Neural cell (in vitro differentiated cells): ENCODE data around the gene PNLIPRP3.

Source experiments
- EZH2 ChIP-seq: fragments of 200-600, 300-800 bp; shearing (Covaris generic), sonication (generic); IDR thresholded peaks from 2 replicates; pipeline ENCODE4 v1.6.1; 2014; ENCODE audit warnings: antibody characterized with exemption, low read length, borderline replicate concordance, mild to moderate bottlenecking; ENCODE audit not compliant: insufficient read depth, poor library complexity, severe bottlenecking
- MXI1 ChIP-seq: fragments of 450-650 bp; conservative IDR thresholded peaks from 2 replicates; pipeline ENCODE4 v1.6.1; 2014; ENCODE audit warnings: antibody characterized with exemption, mild to moderate bottlenecking; ENCODE audit not compliant: poor library complexity, severe bottlenecking
- POLR2AphosphoS5 ChIP-seq: IDR thresholded peaks from 2 replicates; pipeline ENCODE4 v1.6.1; 2012
- TF ChIP-seq, protein P1 (sequence below): fragments of 450-650 bp; IDR thresholded peaks from 2 replicates; pipeline ENCODE4 v1.5.1; 2014; ENCODE audit warnings: antibody characterized with exemption, mild to moderate bottlenecking, moderate library complexity; ENCODE audit not compliant: poor library complexity, severe bottlenecking

DNA sequence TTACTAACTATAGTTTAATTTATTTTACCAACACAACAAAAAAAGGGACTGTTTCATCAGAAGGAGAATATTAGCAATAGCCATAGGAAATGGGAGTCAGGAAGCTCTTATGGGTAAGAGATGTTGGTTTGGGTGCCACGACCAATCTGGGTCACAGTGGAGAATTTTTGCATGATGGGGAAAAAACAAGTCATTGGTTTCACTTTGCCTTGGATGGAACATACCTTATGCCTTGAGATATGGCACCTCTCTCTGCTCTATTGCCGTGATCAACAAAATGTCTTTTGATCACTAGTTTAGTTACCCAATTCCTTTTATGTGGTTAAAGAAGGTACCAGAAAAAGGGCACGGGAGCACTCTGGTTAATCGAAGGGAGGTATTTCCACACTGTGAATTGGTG, 48.2 kb downstream of the PNLIPRP3 start:
- TF ChIP-seq MXI1 (no peak), POLR2AphosphoS5 (no peak), EZH2 (no peak)
- TF ChIP-seq, protein P1, sequence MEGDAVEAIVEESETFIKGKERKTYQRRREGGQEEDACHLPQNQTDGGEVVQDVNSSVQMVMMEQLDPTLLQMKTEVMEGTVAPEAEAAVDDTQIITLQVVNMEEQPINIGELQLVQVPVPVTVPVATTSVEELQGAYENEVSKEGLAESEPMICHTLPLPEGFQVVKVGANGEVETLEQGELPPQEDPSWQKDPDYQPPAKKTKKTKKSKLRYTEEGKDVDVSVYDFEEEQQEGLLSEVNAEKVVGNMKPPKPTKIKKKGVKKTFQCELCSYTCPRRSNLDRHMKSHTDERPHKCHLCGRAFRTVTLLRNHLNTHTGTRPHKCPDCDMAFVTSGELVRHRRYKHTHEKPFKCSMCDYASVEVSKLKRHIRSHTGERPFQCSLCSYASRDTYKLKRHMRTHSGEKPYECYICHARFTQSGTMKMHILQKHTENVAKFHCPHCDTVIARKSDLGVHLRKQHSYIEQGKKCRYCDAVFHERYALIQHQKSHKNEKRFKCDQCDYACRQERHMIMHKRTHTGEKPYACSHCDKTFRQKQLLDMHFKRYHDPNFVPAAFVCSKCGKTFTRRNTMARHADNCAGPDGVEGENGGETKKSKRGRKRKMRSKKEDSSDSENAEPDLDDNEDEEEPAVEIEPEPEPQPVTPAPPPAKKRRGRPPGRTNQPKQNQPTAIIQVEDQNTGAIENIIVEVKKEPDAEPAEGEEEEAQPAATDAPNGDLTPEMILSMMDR: no peak
